H1 (cell line): Measurements from ENCODE around the gene FTSJ3. TPM values are rescaled to one million over a fixed set of nuclear protein-coding genes. Genes with fewer than 3 reads are reported as not detected.

Source experiments
- CHD7 ChIP-seq: fragments of 300-600 bp; sonication (generic); IDR thresholded peaks from 2 replicates; pipeline ENCODE4 v1.7.1; 2012; ENCODE audit warnings: low read length, moderate library complexity, mild to moderate bottlenecking, inconsistent platforms; ENCODE audit not compliant: insufficient replicate concordance
- polyA plus RNA-seq, 7 experiments: library from polyadenylated mRNA; depleted of rRNA in 3 of 7; stranded (reverse) in 5 of 7; unstranded in 2 of 7; fragments of >200 nt in 5 of 7; fragments of 200-250 nt in 2 of 7; gene quantifications; 1 replicate in 5 of 7; 2 replicates in 1 of 7; 4 replicates in 1 of 7; pipeline versions ENCODE4 v1.2.1 to v1.2.3, GENCODE V29; 2011 to 2013; ENCODE audit warnings: missing spikeins in 2 of 7, mixed read lengths in 2 of 7
- total RNA-seq: library from RNA; stranded (reverse); fragmentation: NEBNext Ultra II Directional; extraction: Animal tissue kit (Norgen Biotek cat#: 25700); gene quantifications from 2 replicates; pipeline ENCODE4 v1.2.1, GENCODE V29; 2021

Gene FTSJ3
- total and polyA plus RNA-seq, 2 of the 8 experiments (the other 6 are each of a cell fraction or from before 2014, with no cell fraction given), result 42.7 to 77.2 TPM

- no peak for TF ChIP-seq CHD7
These were observed 7.8 kb upstream of the FTSJ3 start (continued) for GRCh38 chr17:63835167-63835720.
